ENCODE data around the gene ACBD6.
A peak's percentile ranks its signal among the peaks of the same experiment; 100 is the strongest.

ACBD6 gene

GRCh38 chr1:180386745-180387367, 115.5 kb downstream of the ACBD6 start:
- Histone ChIP-seq H3K36me3 (ENCODE audit: control insufficient read depth in 2 of 2, insufficient read depth in 1 of 2, low read length in 2 of 2) (no peaks in the 10 kb centered on the region), H3K9me3 (ENCODE audit: control insufficient read depth, insufficient read depth, low read depth, low read length) (no peaks in the 10 kb centered on the region), H3K27ac (ENCODE audit: extremely low read depth, low read depth, low read length) (no peak overlapping the region), H3K4me3 (ENCODE audit: low read depth, low read length) (no peak overlapping the region), H3K4me1 (ENCODE audit: control insufficient read depth, insufficient read depth, low read length) (no peaks in the 10 kb centered on the region)
- POLR2A ChIA-PET: no interaction called here
- CTCF ChIA-PET: interaction anchor here (0.8 to 2.5 kb wide), 3 partner anchors 29 to 199 kb away, joined by 3 to 8 read pairs (median 3); no protein-coding TSS in a partner anchor
- TF ChIP-seq ZBTB8A (tag by site-specific recombination; IDR thresholded peaks at IDR 0.05): no peak
- TF ChIP-seq ZNF560 (tag by site-specific recombination; IDR thresholded peaks at IDR 0.05; ENCODE audit: borderline replicate concordance): no peak
- TF ChIP-seq ZBTB48 (tag by site-specific recombination; IDR thresholded peaks at IDR 0.05): no peak
- TF ChIP-seq KLF7 (tag by site-specific recombination; IDR thresholded peaks at IDR 0.05; ENCODE audit: borderline replicate concordance): no peak
- no peak for TF ChIP-seq ZNF26 (tag by site-specific recombination; IDR thresholded peaks at IDR 0.05)
- no peak for TF ChIP-seq ZEB2 (tag by site-specific recombination; IDR thresholded peaks at IDR 0.05)
- TF ChIP-seq ZNF580 (tag by site-specific recombination; IDR thresholded peaks at IDR 0.05): no peak
- TF ChIP-seq ZNF133 (tag by site-specific recombination; IDR thresholded peaks at IDR 0.05): no peak
- TF ChIP-seq WT1 (tag by site-specific recombination; IDR thresholded peaks at IDR 0.05): no peak
- TF ChIP-seq ZNF138 (tag by site-specific recombination; IDR thresholded peaks at IDR 0.05; ENCODE audit: borderline replicate concordance): no peak
- TF ChIP-seq ZSCAN16 (tag by site-specific recombination; IDR thresholded peaks at IDR 0.05): no peak
- TF ChIP-seq ZNF404 (tag by site-specific recombination; IDR thresholded peaks at IDR 0.05): no peak
- TF ChIP-seq ZNF449 (tag by site-specific recombination; IDR thresholded peaks at IDR 0.05): no peak
- TF ChIP-seq BCL11B (tag by site-specific recombination; IDR thresholded peaks at IDR 0.05; ENCODE audit: low read depth): no peak
- no peak for TF ChIP-seq ZNF555 (tag by site-specific recombination; conservative IDR thresholded peaks at IDR 0.05)
- no peak for TF ChIP-seq ZNF701 (tag by site-specific recombination; IDR thresholded peaks at IDR 0.05)
- TF ChIP-seq ZNF302 (tag by site-specific recombination; IDR thresholded peaks at IDR 0.05; ENCODE audit: low read depth): no peak
- no peak for TF ChIP-seq ZNF266 (tag by site-specific recombination; IDR thresholded peaks at IDR 0.05; ENCODE audit: low read depth)

GRCh38 chr1:180385144-180385543, 117.2 kb downstream of the ACBD6 start:
- TF ChIP-seq ZNF2 (tag by site-specific recombination; IDR thresholded peaks at IDR 0.05) (no peak), SETDB1 (IDR thresholded peaks at IDR 0.05; ENCODE audit: insufficient read length, low read length) (peak; percentile 48)
- Histone ChIP-seq H3K4me1 (ENCODE audit: control insufficient read depth, insufficient read depth, low read length) (no peaks in the 10 kb centered on the region), H3K4me3 (ENCODE audit: low read depth, low read length) (no peak overlapping the region), H3K36me3 (ENCODE audit: control insufficient read depth in 2 of 2, insufficient read depth in 1 of 2, low read length in 2 of 2) (no peaks in the 10 kb centered on the region), H3K27ac (ENCODE audit: extremely low read depth, low read depth, low read length) (no peak overlapping the region), H3K9me3 (ENCODE audit: control insufficient read depth, insufficient read depth, low read depth, low read length) (no peaks in the 10 kb centered on the region)
- ChIA-PET POLR2A (no interaction called here), CTCF (no interaction called here)

Data from HEK293 (cell line).